OCI-LY7 (cell line): ENCODE data around the gene TGIF2.

ENCODE experiments used
- CTCF ChIP-seq: fragments of 200-600 bp; sonication (generic); conservative IDR thresholded peaks from 2 replicates; pipeline ENCODE4 v1.5.1; 2014; ENCODE audit warnings: mild to moderate bottlenecking, antibody characterized with exemption, low read length, moderate library complexity, mixed read lengths
- EZH2phosphoT487 ChIP-seq: fragments of 200-600 bp; sonication (generic); IDR thresholded peaks from 2 replicates; pipeline ENCODE4 v1.6.1; 2018; ENCODE audit warnings: low read depth, borderline replicate concordance, mild to moderate bottlenecking, mixed run types, antibody characterized with exemption, low read length, moderate library complexity, mixed read lengths

GRCh38 chr20:36562724-36563123 is 10.7 kb upstream of the TGIF2 start:
- TF ChIP-seq CTCF = no peak
- TF ChIP-seq EZH2phosphoT487 = no peak
